Gastroesophageal sphincter (tissue), 4 donors: Measurements from ENCODE around the gene PTK7. TPM values are rescaled to one million over a fixed set of nuclear protein-coding genes. Genes with fewer than 3 reads are reported as not detected.
A peak's percentile ranks its signal among the peaks of the same experiment; 100 is the strongest.

Experiments
- ATAC-seq: fragments of 150-250 bp; one replicate; pipeline ENCODE4 v1.9.1; 2016; ENCODE audit warnings: mild to moderate bottlenecking, moderate library complexity
- H3K27ac ChIP-seq, 4 donors: fragments of 200-600 bp; sonication (generic) in 3 of 4; 1 replicate in 3 of 4; 2 replicates in 1 of 4; pipeline ENCODE4 v1.5.1; 2016 to 2019
- H3K27me3 ChIP-seq: fragments of 200-600 bp; sonication (generic); one replicate; pipeline ENCODE4 v1.5.1; 2019
- H3K36me3 ChIP-seq, 2 donors: fragments of 200-600 bp; sonication (generic); one replicate each; pipeline ENCODE4 v1.5.1; 2019; ENCODE audit warnings: control low read depth in 1 of 2
- H3K4me1 ChIP-seq, 3 donors: fragments of 200-600 bp; sonication (generic); 1 replicate in 2 of 3; 2 replicates in 1 of 3; pipeline ENCODE4 v1.5.1; 2016 to 2019; ENCODE audit warnings: control low read depth in 2 of 3
- H3K4me3 ChIP-seq, 2 donors: fragments of 200-600 bp; sonication (generic); one replicate each; pipeline ENCODE4 v1.5.1; 2019; ENCODE audit warnings: mild to moderate bottlenecking in 1 of 2, moderate library complexity in 1 of 2
- H3K9me3 ChIP-seq, 3 donors: fragments of 200-600 bp; sonication (generic); one replicate each; pipeline ENCODE4 v1.5.1; 2017 to 2019; ENCODE audit warnings: control low read depth in 2 of 3
- CTCF ChIP-seq, 4 experiments: fragments of 200-600 bp in 2 of 4; fragments of 450-650 bp in 2 of 4; sonication (generic) in 1 of 4; IDR thresholded peaks; one replicate each; pipeline ENCODE4 v1.5.1; 2017 to 2019; ENCODE audit warnings: antibody characterized with exemption in 4 of 4, mild to moderate bottlenecking in 2 of 4, moderate library complexity in 2 of 4
- EP300 ChIP-seq: sonication (generic); formaldehyde crosslinking; IDR thresholded peaks from one replicate; pipeline ENCODE4 v1.6.1; 2017; ENCODE audit warnings: antibody characterized with exemption, mild to moderate bottlenecking
- POLR2A ChIP-seq, 2 donors: fragments of 450-650 bp; IDR thresholded peaks; one replicate each; pipeline ENCODE4 v1.6.1; 2017; ENCODE audit warnings: antibody characterized with exemption in 2 of 2, mild to moderate bottlenecking in 2 of 2, moderate library complexity in 1 of 2
- POLR2AphosphoS5 ChIP-seq: sonication (generic); formaldehyde crosslinking; IDR thresholded peaks from one replicate; pipeline ENCODE4 v1.6.1; 2017; ENCODE audit warnings: antibody characterized with exemption
- WGBS, 2 donors: methylation state at CpG; one replicate each; pipeline ENCODE4 v1.1.5; 2018; ENCODE audit warnings: low coverage in 1 of 2; 5-methylcytosine and 5-hydroxymethylcytosine counted together
- total RNA-seq, 4 donors: library from RNA; depleted of rRNA; stranded (reverse); fragments of >200 nt; gene quantifications; one replicate each; pipeline ENCODE4 v1.1.0, GENCODE V29; 2016

Gene PTK7
- total RNA-seq, 4 donors from 2014 or later = 2.0 to 11.6 (median 7.7) TPM

- TF ChIP-seq CTCF (IDR thresholded peaks at IDR 0.05) (no peak), EP300 (no peak), POLR2AphosphoS5 (no peak), POLR2A (IDR thresholded peaks at IDR 0.05) (no peak)
- no peaks in the 10 kb centered on the region for H3K4me1 ChIP-seq
- no peaks in the 10 kb centered on the region for H3K27me3 ChIP-seq
- ATAC-seq = no peak
- H3K36me3 ChIP-seq = no peaks in the 10 kb centered on the region
- H3K27ac ChIP-seq = no peak overlapping the region
- no peaks in the 10 kb centered on the region for H3K9me3 ChIP-seq
- no peak overlapping the region for H3K4me3 ChIP-seq
Measured at GRCh38 chr6:43163899-43164298, 87.8 kb downstream of the PTK7 start.

- TF ChIP-seq POLR2AphosphoS5 (no peak), POLR2A (IDR thresholded peaks at IDR 0.05) (peak in 1 of 2 donors; percentile 13), EP300 (no peak), CTCF (IDR thresholded peaks at IDR 0.05) (no peak)
- H3K4me1 ChIP-seq = peaks cover 0 to 34% (median 23%) of the 10 kb centered on the region in 3 donors
- H3K9me3 ChIP-seq = no peaks in the 10 kb centered on the region
- peak; percentile 69 for ATAC-seq
- 0 to 1% methylated on average over 4 to 14 of the region's 18 CpGs for WGBS, 2 donors
- peaks cover 0 to 2% of the 10 kb centered on the region in 2 donors for H3K36me3 ChIP-seq
- H3K27me3 ChIP-seq = no peaks in the 10 kb centered on the region
- H3K27ac ChIP-seq = peak overlapping the region; percentile 92 to 100 (median 100)
- H3K4me3 ChIP-seq = peak overlapping the region; percentile 33 to 99
Measured at GRCh38 chr6:43170417-43170930, 94.4 kb downstream of the PTK7 start.

- Histone ChIP-seq H3K27ac (peak within 1 kb of the TSS; percentile 92 to 100 (median 100)), H3K36me3 (peaks cover 0 to 9% of the 10 kb centered on the region in 2 donors), H3K27me3 (no peaks in the 10 kb centered on the region), H3K9me3 (no peaks in the 10 kb centered on the region), H3K4me1 (peaks cover 0 to 41% (median 29%) of the 10 kb centered on the region in 3 donors), H3K4me3 (peak within 1 kb of the TSS; percentile 62 to 99)
- TF ChIP-seq POLR2A (IDR thresholded peaks at IDR 0.05) (peak; percentile 81 to 90), CTCF (IDR thresholded peaks at IDR 0.05) (peak in 3 of 4 experiments; percentile 80 to 92 (median 91)), EP300 (no peak), POLR2AphosphoS5 (peak; percentile 44)
- peak; percentile 84 for ATAC-seq
- 0% methylated on average over 4 to 10 of the region's 83 CpGs for WGBS, 2 donors
Measured at GRCh38 chr6:43170931-43171706, 95.0 kb downstream of the PTK7 start, which contains the start of gene SRF. Gene SRF (plus strand): TSS chr6:43171269. CDS start chr6:43171657, 388 bp downstream.

GRCh38 chr6:43171707-43172103 lies 95.6 kb downstream of the PTK7 start:
- Histone ChIP-seq H3K4me1 (peaks cover 0 to 47% (median 29%) of the 10 kb centered on the region in 3 donors), H3K9me3 (no peaks in the 10 kb centered on the region), H3K4me3 (peak overlapping the region; percentile 62 to 99), H3K27ac (peak overlapping the region; percentile 92 to 100 (median 100)), H3K36me3 (peaks cover 0 to 14% of the 10 kb centered on the region in 2 donors), H3K27me3 (no peaks in the 10 kb centered on the region)
- no peak for TF ChIP-seq EP300
- no peak for TF ChIP-seq POLR2AphosphoS5
- no peak for TF ChIP-seq POLR2A (IDR thresholded peaks at IDR 0.05)
- TF ChIP-seq CTCF (IDR thresholded peaks at IDR 0.05) = no peak
- no CpG with 5 or more reads among the region's 57 CpGs for WGBS, 2 donors
- no peak for ATAC-seq
